ENCODE measurements around the gene TCFL5.
"Not testable (repeated sequence)": the region's sequence is repeated elsewhere in the genome, so short reads cannot be mapped to it uniquely, and the experiment has no call there.

Gene TCFL5

DNA sequence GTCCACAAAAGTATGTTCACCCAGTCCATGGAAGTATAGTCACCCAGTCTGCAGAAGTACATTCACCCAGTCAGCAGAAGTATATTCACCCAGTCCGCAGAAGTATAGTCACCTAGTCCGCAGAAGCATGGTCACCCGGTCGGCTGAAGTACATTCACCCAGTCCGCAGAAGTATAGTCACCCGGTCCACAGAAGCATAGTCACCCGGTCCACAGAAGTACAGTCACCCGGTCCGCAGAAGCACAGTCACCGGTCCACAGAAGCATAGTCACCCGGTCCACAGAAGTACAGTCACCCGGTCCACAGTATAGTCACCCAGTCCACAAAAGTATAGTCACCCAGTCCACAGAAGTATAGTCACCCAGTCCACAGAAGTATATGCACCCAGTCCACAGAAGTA lies 8.8 kb downstream of the TCFL5 start:
- DNase-seq, result no peak

DNA sequence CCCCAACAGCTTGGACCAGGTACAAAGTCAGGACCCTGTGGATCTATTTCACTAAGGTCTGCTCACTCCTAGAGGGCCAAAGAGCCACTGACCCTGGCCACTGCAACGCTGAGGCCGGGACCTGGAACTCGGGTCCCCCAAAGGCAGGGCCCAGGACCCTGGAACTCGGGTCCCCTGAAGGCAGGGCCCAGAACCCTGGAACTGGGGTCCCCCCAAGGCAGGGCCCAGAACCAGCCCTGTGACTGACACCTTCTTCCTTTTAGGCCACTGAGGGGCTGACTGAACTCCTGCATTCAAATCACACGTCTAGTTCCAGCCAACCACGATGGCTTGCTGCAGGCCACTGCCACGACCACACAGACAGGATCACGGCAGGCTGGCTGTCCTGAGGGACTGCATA lies 9.4 kb downstream of the TCFL5 start:
- no peak for DNase-seq

DNA sequence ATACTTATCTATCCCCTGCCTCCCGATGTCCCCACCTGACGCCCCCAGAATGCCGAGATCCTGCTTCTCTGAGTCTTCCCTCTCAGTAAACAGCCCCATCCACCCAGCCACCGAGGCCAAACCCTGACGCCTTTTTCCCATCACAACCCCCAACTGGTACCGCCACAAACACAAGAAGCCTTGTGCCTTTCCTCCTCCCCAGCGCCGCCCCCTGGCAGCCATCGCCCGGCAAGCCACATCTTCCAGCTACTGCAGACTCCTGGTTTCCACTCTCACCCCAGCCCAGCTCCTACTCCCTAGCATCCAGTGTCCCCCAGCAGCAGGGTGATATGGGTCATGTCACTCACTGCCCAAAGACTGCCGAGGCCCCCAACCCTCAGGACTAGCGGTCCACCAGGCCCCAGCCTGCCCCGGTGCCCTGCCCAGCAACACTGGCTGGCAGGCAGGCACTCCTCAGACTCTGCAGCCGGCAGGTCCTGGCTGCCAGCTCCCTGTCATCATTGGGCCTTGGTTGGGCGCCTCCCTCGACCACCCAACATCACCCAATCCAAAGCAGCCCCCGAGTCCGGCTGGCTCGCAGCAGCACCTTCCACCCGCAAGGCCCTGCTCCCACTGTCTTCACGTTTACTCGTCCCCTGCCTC lies 11.2 kb downstream of the TCFL5 start:
- DNase-seq, result no peak

DNA sequence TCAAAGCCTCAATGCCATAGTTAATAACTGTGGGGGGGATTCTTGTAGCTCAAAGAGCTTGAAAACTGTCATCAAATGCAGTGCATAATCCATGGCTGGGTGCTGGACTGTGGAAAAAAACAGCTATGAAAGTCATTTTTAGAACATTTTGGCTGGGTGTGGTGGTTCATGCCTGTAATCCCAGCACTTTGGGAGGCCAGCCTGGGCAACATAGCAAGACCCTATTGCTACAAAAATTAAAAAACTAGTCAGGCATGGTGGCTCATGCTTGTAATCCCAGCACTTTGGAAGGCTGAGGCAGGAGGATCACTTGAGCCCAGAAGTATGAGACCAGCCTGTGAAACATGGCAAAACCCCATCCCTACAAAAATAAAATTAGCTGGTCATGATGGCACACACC lies 12.2 kb downstream of the TCFL5 start:
- no peak for DNase-seq

DNA sequence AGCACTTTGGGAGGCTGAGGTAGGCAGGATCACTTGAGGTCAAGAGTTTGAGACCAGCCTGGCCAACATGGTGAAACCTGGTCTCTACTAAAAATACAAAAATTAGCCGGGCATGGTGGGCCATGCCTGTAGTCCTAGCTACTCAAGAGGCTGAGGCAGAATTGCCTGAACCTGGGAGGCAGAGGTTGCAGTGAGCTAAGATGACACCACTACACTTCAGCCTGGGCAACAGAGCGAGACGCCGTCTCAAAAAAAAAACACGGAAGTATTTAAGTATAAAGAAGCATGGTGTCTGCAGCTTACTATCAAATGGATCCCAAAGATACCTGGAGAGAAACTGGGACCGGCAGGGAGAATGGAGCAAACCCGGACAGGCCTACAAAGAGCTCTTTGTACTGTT lies 12.7 kb downstream of the TCFL5 start:
- not testable (repeated sequence) for DNase-seq

DNA sequence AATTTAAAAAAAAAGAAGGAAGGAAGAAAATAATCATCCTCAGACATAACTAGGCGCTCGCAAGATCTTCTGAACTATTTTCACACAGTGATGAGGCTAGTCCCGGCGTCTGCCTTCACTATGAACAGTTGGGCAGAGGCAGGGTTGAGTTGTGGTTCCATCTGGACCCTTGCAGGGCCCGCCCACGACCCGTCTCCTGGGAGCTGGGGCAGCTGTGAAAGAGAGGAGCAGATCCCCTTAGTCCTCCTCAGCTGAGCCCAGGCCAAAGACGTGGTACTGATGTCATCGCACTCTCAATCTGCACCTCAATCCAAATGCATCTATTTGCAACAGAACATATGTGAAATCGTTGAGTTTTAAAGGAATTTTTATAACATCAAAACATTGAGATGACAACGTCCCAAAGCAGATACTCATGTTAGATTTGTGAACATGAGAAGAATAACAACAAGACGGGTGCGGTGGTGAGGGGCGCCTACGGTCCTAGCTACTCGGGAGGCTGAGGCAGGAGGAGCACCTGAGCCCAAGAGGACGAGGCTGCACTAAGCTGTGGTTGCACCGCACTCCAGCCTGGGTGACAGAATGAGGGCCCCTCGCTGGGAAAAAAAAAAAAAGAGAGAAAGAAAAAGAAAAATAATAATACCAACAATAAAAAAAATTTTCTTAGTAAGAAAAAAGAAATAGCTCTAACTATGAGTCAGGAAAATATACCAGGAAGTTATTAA lies 15.3 kb downstream of the TCFL5 start:
- no peak for DNase-seq

DNA sequence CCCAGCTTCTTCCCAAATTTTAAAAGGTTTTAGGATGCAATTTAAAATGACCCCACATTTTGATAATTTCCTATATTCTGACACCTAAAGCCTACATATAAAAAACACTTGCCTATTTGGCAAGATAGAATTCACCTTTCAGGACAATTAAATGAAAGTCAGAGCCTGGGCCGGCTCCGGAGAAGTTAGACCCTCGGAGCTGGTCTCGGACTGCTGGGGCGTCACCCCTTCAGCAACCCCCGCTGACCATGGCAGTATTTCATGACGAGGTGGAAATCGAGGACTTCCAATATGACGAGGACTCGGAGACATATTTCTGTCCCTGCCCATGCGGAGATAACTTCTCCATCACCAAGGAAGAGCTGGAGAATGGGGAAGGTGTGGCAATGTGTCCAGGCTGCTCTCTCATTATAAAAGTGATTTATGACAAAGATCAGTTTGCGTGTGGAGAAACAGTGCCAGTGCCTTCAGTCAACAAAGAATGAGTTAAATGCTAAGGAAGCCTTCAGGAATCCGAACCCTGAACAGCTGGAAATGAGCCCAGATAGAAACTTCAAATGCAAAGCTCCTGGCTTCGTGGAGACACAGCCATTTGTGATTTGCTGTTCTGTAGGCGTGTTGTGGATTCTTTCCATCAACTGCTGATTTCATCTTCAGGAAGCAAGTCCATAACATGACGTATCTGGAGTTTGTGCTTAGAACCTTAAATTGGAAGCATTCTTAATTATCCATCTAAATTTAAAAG lies 16.0 kb downstream of the TCFL5 start:
- no peak for DNase-seq

DNA sequence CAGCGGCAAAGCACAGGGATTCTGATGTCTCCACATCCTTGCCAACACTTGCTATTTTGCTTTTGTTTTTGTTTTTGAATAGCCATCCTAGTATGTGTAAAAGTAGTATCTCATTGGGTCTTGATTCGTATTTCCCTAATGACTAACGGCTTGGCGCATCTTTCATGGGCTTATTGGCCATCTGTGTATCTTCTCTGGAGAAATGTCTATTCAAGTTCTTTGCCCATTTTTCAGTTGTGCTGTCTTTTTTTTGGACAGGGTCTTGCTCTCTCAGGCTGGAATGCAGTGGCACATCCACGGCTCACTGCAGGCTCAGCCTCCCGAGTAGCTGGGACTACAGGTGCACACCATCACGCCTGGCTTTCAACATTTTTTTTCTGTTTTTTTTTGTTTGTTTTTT lies 17.4 kb downstream of the TCFL5 start:
- DNase-seq, result no peak

DNA sequence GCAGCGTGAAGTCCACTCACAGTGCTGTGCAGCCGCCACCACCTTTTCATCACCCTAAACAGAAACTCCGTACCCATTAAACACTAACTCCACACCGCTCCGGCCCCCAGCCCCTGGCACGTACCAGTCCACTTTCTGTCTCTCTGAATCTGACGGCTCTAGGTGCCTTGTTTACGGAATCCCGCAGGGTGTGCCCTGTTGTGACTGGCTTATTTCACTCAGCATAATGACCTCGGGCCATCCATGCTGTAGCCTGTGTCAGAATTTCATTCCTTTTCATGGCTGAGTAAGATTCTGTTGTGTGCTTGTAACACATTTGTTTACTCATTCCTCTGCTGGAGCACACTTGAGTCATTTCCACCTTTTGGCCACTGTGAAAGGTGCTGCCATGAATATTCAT lies 18.0 kb downstream of the TCFL5 start:
- DNase-seq, result no peak

DNA sequence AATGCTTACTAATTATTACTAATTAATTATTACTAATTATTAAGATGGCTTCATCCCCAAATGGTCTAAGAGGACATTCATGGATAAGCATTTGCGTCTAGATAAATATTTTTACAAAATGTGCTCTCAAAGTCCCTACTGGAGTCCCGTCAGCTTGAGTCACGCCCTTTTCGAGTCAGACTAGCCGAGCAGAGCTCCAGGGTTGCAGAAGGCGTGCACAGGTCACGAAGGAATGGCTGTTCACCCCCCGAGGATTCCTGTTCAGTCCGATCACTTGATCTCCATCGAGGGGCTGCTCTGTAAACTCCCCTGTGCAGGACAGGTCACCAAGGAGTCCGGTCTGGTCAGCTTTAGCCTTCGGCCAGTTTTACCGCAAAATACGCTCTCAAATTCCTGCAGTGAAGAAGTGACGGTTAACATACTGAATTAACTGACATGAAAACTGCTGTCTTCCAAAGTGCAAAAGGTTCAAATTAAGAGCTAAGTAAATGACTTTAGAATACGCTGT lies 19.9 kb downstream of the TCFL5 start:
- no peak for DNase-seq

DNA sequence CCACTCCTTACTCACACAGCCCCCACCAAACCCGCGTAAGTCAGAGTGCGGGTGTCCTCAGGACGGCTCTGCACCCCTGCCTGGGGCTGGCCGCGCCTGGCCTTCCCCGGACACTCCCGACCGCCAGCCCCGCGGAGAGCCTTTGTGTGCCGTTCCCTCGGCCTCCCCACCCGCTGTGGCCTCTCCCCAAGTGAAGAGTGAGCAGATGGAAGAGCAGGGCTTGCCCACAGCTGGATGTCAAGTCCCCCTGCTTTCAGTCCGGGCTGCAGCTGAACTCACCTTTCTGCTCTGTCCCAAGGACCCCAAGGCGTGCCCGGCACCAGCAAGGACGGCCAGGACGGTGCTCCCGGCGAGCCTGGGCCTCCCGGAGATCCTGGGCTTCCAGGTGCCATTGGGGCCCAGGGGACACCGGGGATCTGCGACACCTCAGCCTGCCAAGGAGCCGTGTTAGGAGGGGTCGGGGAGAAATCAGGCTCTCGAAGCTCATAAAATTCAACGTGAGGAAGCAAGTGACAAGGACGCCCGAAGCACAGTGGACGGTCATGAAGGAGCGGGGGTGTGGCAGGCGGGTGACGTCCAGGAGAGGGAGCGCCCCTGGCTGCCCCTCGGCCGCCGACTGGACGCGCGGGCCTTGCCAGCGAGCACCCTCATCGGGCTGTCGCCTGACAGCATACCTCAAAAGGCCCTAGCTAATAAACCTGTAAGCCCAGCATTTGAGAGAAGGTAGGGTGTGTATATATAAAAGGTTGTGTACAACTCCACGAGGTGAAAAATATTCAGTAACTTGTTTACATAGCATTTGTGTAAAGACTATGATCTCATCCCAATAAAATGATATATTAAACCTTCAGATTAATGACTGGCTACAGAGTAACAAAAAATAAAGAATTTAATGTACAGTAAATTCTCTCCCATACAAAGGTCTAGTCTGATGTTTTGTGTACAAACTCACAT lies 21.1 kb downstream of the TCFL5 start:
- DNase-seq, result no peak

DNA sequence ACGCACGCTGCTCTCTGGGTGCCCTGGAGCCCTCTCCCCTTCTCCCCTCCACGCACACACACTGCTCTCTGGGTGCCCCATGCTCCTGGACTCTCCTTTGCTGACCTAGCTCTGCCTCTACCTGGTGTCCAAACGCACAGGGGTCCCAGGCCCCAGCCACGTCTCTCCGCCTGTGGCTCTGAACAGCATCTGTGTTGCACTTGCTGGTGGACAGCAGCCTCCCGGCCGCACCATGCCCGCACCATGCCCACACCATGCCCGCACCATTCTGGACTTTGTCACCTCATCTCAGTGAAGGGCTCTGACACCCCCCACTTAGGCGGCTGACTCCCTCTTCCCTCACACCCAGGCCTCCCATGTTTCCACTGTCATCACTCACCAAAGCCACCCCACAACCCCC lies 21.8 kb downstream of the TCFL5 start:
- DNase-seq, result no peak

DNA sequence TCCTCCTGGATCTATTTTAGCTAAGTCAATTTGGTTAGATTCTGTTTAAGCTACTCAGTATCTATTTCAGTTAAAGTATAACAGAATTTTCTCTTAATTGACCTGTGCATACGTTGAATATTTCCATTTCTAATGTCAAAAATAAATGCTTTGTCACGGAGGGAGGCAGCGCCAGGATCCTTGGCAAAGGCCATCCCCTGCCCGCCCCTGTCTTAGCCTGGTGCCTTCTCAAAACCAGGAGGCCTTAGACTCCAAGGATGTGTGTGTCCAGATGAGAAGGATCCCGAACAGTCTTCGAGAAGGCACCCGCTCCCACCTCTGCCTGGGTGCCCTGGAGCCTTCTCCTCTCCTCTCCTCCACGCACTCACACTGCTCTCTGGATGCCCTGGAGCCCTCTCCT lies 22.4 kb downstream of the TCFL5 start:
- no peak for DNase-seq

DNA sequence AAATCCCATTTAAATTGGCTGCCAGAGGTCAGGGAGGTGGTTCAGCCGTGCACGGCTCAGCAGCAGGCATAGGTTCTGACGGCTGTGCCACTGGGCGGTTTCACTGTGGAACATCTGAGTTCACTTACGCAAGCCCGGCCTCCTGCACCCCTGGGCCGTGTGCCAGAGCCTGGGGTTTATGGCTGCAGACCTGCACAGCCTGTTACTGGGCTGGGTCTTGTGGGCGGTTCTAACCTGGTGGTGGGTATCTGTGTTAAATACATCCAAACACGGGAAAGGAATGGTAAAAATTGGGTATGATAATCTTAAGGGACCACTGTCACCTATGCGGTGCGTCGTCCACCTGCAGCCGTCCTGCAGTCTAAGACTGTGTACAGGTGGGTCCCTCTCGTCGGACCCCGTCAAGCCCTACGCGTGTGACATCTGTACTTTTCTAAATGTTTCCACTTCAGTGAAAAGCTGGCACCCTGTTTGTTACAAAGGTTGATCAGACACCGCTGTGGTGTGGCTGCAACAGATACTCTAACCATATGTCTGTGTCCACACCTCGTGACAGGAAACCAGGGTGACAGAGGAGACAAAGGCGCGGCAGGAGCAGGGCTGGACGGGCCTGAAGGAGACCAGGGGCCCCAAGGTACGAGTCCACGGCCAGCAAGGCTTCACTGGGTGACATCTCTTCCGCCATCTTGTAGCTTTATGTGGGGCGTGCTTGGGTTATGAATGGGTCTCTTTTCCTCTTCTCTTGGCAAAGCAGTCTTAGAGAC lies 23.3 kb downstream of the TCFL5 start:
- DNase-seq, result peak; percentile 83 to 90

DNA sequence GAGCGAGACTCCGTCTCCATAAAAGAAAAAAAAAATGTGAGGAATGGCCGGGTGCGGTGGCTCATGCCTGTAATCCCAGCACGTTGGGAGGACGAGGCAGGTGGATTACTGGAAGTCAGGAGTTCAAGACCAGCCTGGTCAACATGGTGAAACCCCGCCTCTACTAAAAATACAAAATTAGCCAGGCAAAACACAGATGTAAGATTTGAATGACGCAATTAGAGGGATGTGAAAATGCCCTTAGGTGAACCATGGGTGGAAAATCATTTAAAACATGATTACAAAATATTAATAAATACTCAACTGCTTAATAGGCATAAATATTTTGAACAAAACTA lies 23.9 kb downstream of the TCFL5 start:
- DNase-seq, result no peak

DNA sequence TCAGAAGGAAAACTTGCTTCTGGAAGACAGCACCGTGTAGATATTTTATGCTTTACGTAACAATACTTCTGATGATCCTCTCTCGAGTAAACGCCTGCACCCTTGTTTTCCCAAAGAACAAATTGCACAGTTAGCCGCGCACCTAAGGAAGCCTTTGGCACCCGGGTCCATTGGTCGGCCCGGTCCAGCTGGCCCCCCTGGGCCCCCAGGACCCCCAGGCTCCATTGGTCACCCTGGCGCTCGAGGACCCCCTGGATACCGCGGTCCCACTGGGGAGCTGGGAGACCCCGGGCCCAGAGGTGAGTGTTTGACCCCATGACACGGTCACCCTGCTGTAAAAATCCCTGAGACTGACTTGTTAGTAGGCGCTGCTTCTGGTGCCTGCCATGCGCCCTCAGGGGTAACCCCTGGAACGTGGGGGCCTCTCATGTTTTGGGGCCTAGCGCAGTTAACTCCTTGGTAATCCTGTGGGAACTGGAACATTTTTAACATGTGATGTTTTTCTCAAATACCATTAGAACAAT lies 24.6 kb downstream of the TCFL5 start:
- DNase-seq, result no peak

DNA sequence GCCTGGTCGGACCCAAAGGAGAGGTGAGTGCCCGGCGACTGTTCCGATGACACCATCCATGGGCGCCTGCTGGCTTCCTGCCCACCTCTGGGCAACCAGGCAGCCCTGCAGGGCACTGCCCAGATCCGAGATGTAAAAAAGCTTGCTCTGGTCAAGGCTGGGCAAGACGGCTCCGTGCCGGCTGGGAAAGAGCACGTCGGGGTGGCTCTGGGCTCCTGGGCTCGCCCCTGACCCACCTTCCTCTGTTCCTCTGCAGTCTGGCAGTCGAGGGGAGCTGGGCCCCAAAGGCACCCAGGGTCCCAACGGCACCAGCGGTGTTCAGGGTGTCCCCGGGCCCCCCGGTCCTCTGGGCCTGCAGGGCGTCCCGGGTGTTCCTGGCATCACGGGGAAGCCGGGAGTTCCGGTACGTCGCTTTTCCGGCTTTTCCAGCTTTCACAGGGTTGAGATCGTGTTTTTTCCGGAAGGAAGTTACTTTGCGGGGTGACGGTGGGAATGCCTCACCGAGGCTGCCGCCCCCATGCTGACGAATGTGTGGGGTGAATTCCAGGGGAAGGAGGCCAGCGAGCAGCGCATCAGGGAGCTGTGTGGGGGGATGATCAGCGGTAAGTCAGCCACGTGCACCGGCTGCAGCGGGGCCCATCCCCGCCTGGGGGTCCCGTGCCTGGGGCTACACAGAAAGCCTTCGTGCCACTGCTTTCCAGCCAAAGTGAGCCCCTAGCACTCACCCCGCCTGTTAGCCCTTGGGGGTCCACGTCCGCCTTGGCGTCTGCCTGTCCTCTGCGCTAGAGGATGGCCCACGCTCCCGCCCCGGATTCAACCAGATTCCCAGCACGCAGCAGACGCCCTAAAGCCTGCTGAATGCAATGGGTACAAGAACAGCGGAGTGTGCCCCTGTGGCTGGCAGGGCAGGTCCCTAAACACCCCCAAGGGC lies 25.4 kb downstream of the TCFL5 start:
- DNase-seq, result no peak

DNA sequence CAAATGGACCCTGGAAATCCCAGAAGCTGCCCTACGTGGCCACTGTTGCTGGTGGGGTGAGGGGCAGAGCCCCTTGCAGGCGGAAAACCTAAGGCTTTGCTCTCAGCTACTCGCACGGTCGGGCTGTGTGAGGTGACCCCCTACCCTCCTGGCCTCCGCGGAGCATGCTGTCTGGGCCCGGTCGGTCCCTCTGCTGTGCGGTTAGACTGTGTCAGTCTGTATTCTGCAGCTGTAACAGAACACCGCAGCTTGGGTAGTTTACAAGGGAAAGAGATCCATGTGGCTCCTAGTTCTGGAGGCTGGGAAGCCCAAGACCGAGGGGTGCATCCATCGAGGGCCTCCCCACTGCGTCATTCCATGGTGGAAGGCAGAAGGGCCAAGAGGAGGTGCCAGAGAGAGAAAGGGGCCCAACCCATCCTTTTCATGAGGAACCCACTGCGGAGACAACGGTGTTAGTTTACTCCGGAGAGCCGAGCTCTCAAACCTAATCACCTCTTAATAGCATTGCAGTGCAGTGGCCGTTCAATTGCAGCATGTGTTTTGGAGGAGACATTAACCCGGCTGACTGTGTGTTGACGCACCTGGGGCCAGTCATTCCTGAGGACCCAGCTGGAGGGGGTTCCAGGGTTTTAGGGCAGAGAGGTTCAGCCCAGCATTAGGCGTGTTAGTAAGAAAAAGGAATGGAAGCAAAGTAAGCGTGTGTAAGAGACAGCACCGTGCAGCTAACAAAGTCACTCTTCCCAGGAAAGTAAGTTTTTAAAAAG lies 26.5 kb downstream of the TCFL5 start:
- DNase-seq, result peak in 1 of 2 experiments; percentile 25

DNA sequence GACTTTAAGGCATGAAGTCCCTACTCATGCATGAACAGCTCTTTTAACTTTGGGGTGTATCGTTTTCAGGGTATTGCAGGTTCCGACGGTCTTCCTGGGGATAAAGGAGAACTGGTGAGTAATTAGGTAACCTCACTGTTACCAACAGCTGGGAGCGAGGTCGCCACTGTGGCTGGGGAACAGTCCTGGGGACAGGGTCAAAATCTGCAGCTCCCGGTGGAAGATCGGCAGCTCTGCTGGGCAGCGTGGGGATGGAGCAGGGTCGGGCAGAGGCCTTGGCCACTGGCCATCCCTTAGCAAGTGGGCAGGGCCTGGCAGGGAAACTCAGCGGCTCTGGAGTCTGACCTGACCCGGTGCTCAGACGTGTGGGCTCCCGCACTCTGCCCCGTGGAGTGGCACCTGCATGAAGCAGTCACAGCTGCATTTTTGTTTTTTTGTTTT lies 28.7 kb downstream of the TCFL5 start:
- peak in 1 of 2 experiments; percentile 32 for DNase-seq
